ENCODE data around the gene ITPK1. TPM values are rescaled to one million over a fixed set of nuclear protein-coding genes. Genes with fewer than 3 reads are reported as not detected.

ITPK1 gene
- total RNA-seq, 1 experiment from 2014 or later, result 25.9 TPM

GRCh38 chr14:93047661-93048060 is 68.1 kb downstream of the ITPK1 start:
- in situ Hi-C loops (cut with HindIII; ENCODE audit: low pct_unique_long_range_greater_than_20kb, low sequenced_read_pairs), result no loop called here
- H3K36me3 ChIP-seq (ENCODE audit: control insufficient read depth, insufficient read depth, low read length), result no peaks in the 10 kb centered on the region
- no peak for DNase-seq (ENCODE audit: low read depth, low spot score)
- no peak for ATAC-seq
- POLR2A ChIA-PET, result no interaction called here
- no peak overlapping the region for H3K4me3 ChIP-seq (ENCODE audit: low read depth in 2 of 2, low read length in 2 of 2)
- H3K9me3 ChIP-seq (ENCODE audit: control insufficient read depth, insufficient read depth, low read depth, low read length), result no peaks in the 10 kb centered on the region
- TF ChIP-seq CTCF (IDR thresholded peaks at IDR 0.05), result no peak
- no peak for TF ChIP-seq POLR2AphosphoS5 (IDR thresholded peaks at IDR 0.05; ENCODE audit: low read depth, low read length)
- TF ChIP-seq REST (IDR thresholded peaks at IDR 0.05; ENCODE audit: insufficient read depth in 1 of 2, low read depth in 2 of 2, low read length in 1 of 2), result no peak
- TF ChIP-seq SIN3A (IDR thresholded peaks at IDR 0.05; ENCODE audit: borderline replicate concordance, insufficient read depth, low read depth, low read length), result no peak
- TF ChIP-seq TCF7L2 (IDR thresholded peaks at IDR 0.05; ENCODE audit: low read depth, low read length), result no peak
- 0 out of 2 replicates have a peak, but pooled peaks cover 3% of the 10 kb centered on the region for H3K4me1 ChIP-seq (ENCODE audit: control insufficient read depth, insufficient read depth, low read length)
- H3K27me3 ChIP-seq (ENCODE audit: control insufficient read depth, insufficient read depth, low read length), result no peaks in the 10 kb centered on the region
- no peak overlapping the region for H3K27ac ChIP-seq (ENCODE audit: low read length)
- intact Hi-C loops (cut with micrococcal nuclease; ENCODE audit: unreplicated experiment), result no loop called here
- CTCF ChIA-PET, result no interaction called here
- no TSS peak for BruUV-seq (replicated peaks)

- Histone ChIP-seq H3K4me3 (ENCODE audit: low read depth in 2 of 2, low read length in 2 of 2) (no peak overlapping the region), H3K9me3 (ENCODE audit: control insufficient read depth, insufficient read depth, low read depth, low read length) (no peaks in the 10 kb centered on the region), H3K27me3 (ENCODE audit: control insufficient read depth, insufficient read depth, low read length) (no peaks in the 10 kb centered on the region), H3K27ac (ENCODE audit: low read length) (no peak overlapping the region), H3K36me3 (ENCODE audit: control insufficient read depth, insufficient read depth, low read length) (no peaks in the 10 kb centered on the region), H3K4me1 (ENCODE audit: control insufficient read depth, insufficient read depth, low read length) (0 out of 2 replicates have a peak, but pooled peaks cover 3% of the 10 kb centered on the region)
- BruUV-seq (replicated peaks), result no TSS peak
- ChIA-PET POLR2A (interaction anchor here (0.6 kb wide), 1 partner anchor 109 kb away, joined by 5 read pairs; no protein-coding TSS in a partner anchor), CTCF (interaction anchor here (0.6 kb wide), 1 partner anchor 58 kb away, joined by 4 read pairs; no protein-coding TSS in a partner anchor)
- TF ChIP-seq TCF7L2 (IDR thresholded peaks at IDR 0.05; ENCODE audit: low read depth, low read length), result no peak
- no peak for TF ChIP-seq CTCF (IDR thresholded peaks at IDR 0.05)
- TF ChIP-seq SIN3A (IDR thresholded peaks at IDR 0.05; ENCODE audit: borderline replicate concordance, insufficient read depth, low read depth, low read length), result no peak
- TF ChIP-seq REST (IDR thresholded peaks at IDR 0.05; ENCODE audit: insufficient read depth in 1 of 2, low read depth in 2 of 2, low read length in 1 of 2), result no peak
- TF ChIP-seq POLR2AphosphoS5 (IDR thresholded peaks at IDR 0.05; ENCODE audit: low read depth, low read length), result no peak
- no peak for ATAC-seq
- DNase-seq (ENCODE audit: low read depth, low spot score), result no peak
- intact Hi-C loops (cut with micrococcal nuclease; ENCODE audit: unreplicated experiment), result no loop called here
- in situ Hi-C loops (cut with HindIII; ENCODE audit: low pct_unique_long_range_greater_than_20kb, low sequenced_read_pairs), result no loop called here
Measured at GRCh38 chr14:93047157-93047556, 68.6 kb downstream of the ITPK1 start.

All from Panc1 (cell line).